NCI-H446 treated with DMSO at 0.1 percent for 48 hours (cell line): ENCODE measurements around the gene TRDMT1.

Source experiments
- DNase-seq: peaks from one replicate; lab custom pipeline; 2025; lab: John Stamatoyannopoulos, UW

The TRDMT1 gene

GRCh38 chr10:17231788-17232187, 30.3 kb upstream of the TRDMT1 start:
- DNase-seq, result no peak

DNA sequence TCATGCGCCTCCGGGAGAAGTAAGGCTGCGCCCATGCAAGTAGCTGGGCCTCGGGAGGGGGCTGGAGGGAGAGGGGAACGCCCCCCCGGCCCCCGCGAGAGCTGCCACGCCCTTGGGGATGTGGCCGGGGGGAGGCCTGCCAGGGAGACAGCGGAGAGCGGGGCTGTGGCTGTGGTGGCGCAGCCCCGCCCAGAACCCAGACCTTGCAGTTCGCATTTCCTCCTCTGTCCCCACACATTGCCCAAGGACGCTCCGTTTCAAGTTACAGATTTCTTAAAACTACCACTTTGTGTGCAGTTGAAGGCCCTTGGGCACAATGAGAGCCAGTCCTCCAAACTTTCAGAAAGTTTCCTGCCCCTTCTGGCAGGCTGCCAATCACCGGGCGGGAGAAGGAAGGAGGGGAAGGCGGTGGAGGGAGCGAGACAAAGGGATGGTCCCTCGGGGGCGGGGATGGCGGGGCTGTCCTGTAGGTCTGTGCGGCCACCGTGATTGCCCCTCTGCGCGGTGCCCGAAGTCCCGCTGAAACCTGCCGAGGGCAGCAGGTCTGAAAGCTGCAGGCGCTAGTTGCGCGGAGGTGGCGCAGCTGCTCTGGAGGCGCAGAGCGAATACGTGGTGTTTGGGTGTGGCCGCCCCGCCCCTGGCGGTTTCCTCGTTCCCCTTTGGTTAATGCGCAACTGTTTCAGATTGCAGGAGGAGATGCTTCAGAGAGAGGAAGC, 28.7 kb upstream of the TRDMT1 start:
- peak; percentile 49 for DNase-seq

DNA sequence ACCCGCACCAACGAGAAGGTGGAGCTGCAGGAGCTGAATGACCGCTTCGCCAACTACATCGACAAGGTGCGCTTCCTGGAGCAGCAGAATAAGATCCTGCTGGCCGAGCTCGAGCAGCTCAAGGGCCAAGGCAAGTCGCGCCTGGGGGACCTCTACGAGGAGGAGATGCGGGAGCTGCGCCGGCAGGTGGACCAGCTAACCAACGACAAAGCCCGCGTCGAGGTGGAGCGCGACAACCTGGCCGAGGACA, 28.2 kb upstream of the TRDMT1 start:
- DNase-seq, result no peak

DNA sequence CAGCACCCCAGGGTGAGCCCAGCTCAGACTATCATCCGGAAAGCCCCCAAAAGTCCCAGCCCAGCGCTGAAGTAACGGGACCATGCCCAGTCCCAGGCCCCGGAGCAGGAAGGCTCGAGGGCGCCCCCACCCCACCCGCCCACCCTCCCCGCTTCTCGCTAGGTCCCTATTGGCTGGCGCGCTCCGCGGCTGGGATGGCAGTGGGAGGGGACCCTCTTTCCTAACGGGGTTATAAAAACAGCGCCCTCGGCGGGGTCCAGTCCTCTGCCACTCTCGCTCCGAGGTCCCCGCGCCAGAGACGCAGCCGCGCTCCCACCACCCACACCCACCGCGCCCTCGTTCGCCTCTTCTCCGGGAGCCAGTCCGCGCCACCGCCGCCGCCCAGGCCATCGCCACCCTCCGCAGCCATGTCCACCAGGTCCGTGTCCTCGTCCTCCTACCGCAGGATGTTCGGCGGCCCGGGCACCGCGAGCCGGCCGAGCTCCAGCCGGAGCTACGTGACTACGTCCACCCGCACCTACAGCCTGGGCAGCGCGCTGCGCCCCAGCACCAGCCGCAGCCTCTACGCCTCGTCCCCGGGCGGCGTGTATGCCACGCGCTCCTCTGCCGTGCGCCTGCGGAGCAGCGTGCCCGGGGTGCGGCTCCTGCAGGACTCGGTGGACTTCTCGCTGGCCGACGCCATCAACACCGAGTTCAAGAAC, 27.7 kb upstream of the TRDMT1 start:
- DNase-seq, result peak; percentile 18

DNA sequence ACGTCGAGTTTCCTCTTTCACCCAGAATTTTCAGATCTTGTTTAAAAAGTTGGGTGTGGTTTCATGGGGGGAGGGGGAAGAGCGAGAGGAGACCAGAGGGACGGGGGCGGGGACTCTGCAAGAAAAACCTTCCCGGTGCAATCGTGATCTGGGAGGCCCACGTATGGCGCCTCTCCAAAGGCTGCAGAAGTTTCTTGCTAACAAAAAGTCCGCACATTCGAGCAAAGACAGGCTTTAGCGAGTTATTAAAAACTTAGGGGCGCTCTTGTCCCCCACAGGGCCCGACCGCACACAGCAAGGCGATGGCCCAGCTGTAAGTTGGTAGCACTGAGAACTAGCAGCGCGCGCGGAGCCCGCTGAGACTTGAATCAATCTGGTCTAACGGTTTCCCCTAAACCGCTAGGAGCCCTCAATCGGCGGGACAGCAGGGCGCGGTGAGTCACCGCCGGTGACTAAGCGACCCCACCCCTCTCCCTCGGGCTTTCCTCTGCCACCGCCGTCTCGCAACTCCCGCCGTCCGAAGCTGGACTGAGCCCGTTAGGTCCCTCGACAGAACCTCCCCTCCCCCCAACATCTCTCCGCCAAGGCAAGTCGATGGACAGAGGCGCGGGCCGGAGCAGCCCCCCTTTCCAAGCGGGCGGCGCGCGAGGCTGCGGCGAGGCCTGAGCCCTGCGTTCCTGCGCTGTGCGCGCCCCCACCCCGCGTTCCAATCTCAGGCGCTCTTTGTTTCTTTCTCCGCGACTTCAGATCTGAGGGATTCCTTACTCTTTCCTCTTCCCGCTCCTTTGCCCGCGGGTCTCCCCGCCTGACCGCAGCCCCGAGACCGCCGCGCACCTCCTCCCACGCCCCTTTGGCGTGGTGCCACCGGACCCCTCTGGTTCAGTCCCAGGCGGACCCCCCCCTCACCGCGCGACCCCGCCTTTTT, 26.9 kb upstream of the TRDMT1 start, which contains the start of gene VIM:
VIM (plus strand) TSS at position 151 of the 925 bp plus-strand sequence. CDS start 1,182 bp downstream, outside the sequence.
- peak; percentile 60 for DNase-seq

GRCh38 chr10:17227367-17228090, 26.1 kb upstream of the TRDMT1 start:
- no peak for DNase-seq

- no peak for DNase-seq
These were observed 25.4 kb upstream of the TRDMT1 start for GRCh38 chr10:17226891-17227303.

DNA sequence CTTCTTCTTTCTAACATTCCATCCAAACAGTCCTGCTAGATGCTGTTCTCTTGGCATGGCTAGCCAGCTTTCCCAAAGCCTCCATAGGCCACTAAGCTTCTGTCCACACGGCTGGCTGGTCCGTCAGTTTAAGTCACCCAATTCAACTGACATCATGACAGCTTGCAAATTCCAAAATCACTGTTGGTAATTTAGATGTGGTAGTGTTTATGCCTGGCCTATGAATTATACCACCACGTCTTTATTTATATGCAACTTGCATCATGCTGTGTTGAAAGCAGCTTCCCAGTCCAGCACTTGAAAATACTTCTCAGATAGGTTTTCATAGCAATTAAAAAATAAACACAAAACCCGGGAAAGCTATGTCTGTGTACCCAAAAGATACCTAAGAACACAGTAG, 24.3 kb upstream of the TRDMT1 start:
- no peak for DNase-seq

GRCh38 chr10:17222329-17222728, 20.9 kb upstream of the TRDMT1 start:
- no peak for DNase-seq

DNA sequence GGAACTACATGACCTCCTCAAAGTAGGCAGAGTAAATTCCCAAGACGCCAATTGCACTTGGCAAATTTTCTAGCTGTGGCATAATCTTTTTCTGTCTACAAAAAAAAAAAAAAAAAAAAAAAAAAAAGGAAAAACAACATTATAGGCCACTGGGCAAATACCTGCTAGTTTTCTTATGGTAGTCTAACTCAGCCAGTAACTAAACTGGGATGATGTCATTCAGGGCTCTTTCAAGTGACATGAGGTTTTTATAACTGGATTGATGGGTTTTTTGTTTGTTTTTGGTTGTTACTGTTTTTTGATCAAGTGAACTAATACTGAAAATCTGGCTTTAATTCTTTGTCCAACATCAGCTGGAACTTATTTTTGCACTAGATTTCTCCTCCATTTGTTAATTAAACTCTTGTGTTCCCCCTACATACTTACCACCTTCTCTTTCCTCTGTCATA, 19.2 kb upstream of the TRDMT1 start:
- DNase-seq, result no peak

- DNase-seq, result peak; percentile 34
These were observed 17.6 kb upstream of the TRDMT1 start for GRCh38 chr10:17219024-17219423.

DNA sequence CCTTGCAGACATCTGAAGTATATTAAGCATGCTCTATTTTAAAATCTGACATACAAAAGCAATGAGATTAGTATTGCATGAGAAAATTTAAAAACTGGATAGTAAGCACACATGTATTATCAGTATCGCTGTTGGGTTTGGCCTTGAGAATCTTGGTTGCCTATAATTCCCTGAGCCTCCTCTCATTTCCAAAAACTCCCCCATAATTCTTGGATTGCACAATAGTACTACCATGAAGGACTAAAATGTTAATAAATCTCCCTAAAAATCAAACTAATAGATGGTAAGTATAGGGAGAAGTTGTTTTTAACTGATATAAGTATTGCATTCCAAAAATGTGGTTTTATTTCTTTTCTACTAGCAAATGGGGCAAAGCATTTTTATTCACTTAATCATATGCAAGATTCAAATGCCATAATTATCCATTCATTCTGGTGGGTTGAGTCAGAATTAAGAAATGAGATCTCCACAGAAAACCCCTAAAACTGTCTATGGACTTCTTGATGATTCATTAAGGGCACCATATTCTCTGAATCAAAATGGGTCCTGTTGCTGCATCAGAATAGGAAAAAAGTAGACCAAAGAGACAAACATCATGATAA, 16.3 kb upstream of the TRDMT1 start:
- DNase-seq, result no peak

- no peak for DNase-seq
These were observed 15.5 kb upstream of the TRDMT1 start for GRCh38 chr10:17216901-17217395.

DNA sequence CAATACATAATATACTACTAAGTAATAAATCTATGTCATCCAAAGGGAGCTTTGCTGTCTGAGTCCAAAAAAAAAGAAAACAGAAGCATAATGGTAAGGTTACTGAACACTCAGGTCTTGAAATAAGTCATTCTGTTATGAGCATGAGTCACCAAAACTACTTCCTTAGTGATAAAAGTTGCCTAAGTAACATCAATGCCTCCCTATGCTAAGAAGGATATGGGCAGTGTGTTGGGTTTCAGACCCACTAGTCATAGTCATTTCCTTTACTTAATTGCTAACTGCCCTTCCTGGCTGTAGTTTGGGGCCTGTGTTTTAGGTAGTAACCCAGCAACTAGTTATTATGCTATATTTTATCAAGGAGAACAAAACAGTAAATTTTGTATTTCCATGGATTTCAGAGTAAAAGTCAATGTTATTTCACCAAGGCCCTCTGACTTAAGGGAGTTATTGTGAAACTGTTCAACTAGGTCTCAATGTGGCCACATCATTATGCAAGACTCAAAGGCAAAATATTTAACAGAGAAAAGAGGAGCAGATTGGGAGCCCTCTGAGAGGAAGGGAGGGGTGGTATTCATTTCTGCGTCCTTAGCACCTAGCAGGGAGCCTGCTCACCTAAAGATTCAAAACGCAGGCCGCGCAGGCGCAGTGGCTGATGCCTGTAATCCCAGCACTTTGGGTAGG, 14.9 kb upstream of the TRDMT1 start:
- DNase-seq, result no peak

GRCh38 chr10:17215782-17216122, 14.3 kb upstream of the TRDMT1 start:
- DNase-seq, result no peak

DNA sequence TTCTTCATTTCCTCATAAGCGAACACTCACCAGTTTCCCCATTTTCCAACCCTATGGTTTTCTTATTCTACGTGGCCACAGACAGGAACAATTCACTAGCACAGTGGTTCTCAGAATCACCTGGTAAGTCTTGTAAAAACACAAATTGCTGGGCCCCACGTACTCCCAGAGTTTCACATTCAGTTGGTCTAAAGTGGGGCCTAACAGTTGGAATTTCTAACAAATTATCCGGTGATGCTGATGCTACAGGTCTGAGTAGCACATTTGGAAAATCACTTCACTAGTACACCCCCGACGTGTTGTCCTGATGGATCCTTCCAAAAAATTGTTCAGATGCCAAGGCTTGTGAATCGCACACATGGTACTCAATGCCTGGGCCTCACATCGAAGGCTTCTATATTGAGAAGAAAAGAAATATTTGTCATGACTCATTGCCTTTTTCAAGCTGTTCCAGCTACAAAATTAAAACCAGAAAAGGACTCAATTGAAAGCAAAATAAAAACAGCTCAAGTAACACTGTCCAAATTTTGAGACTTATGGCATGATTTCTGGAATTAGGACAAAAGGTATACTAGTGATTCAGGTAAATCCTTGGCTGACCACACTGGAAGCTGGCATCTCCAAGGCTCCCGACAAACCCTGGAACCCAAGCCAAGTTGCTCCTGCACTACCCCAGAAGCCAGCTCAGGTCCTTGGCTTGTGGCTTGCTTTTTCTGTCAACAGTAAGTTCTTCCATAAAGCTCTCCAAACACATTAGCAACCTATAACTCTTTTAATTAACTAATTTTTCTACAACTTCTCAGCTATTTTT, 13.7 kb upstream of the TRDMT1 start:
- DNase-seq, result peak; percentile 61

DNA sequence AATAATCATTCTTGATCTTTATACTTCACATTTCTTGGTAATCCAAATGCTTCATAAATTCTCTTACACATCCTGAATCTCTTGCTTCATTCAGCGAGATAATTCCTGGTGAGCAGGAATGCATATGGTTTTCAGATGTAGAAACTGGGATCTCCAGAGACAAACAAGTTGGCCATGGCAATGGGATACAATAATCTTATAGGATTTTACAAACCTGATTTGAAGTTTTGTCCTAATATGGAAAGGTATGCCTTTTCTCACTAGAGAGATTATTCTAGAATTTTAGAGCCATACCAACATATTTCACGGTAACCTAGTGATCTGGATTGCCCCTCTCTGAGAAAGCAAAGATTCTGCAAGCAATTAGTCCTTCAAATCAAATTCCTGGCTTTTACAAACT, 13.1 kb upstream of the TRDMT1 start:
- DNase-seq, result no peak

GRCh38 chr10:17213646-17214349, 12.3 kb upstream of the TRDMT1 start:
- no peak for DNase-seq

DNA sequence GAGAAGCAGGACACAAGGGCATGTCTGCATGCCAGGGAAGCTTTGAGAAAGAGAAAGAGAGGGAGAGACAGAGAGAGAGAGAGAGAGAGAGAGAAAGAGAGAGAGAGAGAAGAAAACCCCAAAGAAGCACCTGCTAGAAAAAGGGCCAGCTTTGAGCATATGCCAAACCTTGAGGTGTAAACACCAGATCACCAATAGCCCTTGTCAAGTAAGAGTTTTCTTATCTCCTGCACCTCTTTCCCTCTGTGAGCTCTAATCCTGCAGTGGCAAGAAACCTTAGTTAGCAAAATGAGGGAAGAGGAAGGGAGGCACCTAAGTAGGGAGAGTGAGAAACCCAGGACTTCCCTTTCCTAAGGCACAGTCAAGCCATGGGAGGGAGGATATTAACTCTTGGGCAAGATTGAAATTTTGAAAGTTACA, 11.3 kb upstream of the TRDMT1 start:
- DNase-seq, result no peak
